Upper lobe of left lung (tissue), 4 donors: ENCODE results near the gene CFAP100.

Experiments
- CTCF ChIP-seq, 6 experiments: fragments of 450-650 bp in 4 of 6; fragments of 200-600 bp in 2 of 6; sonication (generic) in 2 of 6; IDR thresholded peaks; one replicate each; pipeline ENCODE4 v1.5.1; 2016 to 2019; ENCODE audit warnings: antibody characterized with exemption in 6 of 6
- EP300 ChIP-seq, 4 donors: sonication (generic); formaldehyde crosslinking; IDR thresholded peaks; one replicate each; pipeline ENCODE4 v1.5.1; 2017; ENCODE audit warnings: antibody characterized with exemption in 4 of 4, control low read depth in 2 of 4
- POLR2A ChIP-seq, 4 donors: fragments of 450-650 bp; IDR thresholded peaks; one replicate each; pipeline ENCODE4 v1.5.1; 2016 to 2017; ENCODE audit warnings: antibody characterized with exemption in 4 of 4, mild to moderate bottlenecking in 2 of 4

DNA sequence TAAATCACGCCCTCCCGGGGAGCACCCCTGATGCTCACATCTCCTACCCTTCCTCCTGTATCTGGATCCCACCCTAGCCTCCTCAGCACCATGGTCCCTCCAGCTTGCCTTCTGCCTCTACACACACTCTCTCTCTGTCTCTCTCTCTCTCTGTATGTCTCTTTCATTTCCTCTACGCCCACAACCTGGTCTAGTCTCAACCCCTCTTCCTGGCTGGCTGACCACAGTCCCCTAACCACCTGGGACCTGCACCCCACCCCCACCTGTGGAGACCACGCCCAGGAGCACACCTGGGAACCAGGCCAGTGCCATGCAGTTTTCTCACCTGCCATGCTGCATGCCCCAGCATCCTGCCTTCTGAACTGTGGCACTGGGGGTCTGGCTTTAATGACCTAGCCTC lies 4.0 kb upstream of the CFAP100 start:
- TF ChIP-seq CTCF (IDR thresholded peaks at IDR 0.05) = no peak
- TF ChIP-seq EP300 (IDR thresholded peaks at IDR 0.05) = no peak
- no peak for TF ChIP-seq POLR2A (IDR thresholded peaks at IDR 0.05)
